ENCODE data around the gene ADAP1.

The ADAP1 gene

DNA sequence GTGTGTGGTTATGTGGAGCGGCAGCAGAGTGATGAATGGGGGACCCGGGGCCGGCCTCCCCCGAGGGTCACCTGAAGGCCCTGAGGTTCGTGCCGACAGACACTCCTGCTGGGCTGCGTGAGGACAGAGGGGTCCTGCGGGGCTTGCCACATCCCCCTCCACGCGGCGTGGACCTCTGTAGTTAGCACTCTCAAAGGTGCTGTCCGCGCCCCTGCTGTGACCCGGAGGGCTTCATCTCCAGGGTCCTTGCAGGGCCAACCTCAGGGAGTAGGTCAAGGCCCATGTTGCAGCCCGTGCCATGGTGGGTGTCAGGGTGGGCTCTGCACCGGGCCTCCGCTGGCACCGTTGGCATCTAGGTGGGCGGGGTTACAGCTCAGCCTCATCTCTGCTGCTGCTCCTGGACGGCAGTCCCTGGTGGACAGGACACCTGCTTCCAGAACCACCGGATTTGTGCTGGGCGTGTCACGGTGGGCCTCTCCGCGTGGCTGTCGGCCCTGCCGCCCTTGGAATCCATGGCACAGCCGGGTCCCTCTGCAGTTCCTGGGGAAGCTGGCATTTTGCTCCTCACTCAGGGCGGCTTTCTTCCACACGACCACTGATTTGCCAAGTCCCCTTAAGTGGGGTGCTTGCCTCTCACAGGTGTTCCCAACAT, 97.9 kb downstream of the ADAP1 start:
- DNase-seq, result no peak

DNA sequence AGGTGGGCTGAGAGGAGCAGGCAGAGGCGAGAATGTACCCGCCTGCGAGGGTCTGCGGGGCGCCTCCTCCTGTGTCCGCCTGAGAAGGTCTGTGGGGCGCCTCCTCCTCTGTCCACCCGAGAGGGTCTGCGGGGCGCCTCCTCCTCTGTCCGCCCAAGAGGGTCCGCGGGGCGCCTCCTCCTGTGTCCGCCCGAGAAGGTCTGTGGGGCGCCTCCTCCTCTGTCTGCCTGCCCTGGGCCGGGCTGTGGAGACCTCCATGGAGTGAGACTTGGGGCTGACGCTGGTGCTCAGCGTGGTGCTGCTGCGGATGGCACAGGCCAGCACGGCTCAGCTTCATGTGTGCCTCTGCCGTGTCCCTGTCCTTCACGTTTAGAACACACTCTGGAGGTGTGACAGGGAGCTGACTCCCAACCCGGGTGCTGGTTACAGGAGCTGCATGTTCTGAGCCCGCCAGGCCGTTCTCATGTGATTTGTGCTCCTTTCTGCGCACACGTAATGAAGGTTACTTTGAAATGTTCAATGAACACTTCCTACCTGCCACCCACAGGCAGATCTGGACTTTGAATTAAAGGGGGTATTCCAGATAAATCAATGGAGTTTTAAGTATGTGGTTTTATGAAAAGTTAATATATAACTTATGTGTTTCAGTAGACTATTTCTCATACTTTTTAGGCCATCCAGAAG, 98.7 kb downstream of the ADAP1 start:
- DNase-seq, result no peak

DNA sequence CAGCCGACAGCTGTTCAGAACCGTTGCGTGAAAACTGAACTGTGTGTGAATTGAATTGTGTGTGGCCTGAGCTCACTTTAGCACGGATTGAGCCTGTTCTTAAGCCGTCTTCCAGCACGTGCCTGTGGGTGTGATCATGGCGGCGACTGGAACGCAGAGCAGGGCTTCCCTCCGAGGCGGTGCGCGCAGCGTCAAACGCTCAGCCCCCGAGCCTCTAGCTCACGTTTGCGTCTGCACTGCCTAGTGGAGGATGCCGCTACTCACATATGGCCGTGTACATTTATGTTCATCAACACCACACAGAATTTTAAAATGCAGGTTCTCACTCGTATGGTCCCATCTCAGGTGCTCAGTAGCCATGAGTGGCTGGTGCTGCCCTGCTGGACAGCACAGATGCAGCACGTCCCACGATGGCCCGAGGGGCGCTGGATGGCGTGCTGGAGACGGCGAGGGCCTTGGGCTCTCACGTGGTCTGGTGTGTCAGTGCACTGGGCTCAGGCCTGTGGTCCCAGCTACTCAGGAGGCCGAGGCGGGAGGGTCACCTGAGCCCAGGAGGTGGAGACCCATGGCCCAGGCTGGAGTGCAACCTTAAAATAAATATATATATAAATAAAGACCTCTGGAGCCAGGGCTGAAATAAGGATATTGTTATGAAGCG, 100.2 kb downstream of the ADAP1 start:
- no peak for DNase-seq

DNA sequence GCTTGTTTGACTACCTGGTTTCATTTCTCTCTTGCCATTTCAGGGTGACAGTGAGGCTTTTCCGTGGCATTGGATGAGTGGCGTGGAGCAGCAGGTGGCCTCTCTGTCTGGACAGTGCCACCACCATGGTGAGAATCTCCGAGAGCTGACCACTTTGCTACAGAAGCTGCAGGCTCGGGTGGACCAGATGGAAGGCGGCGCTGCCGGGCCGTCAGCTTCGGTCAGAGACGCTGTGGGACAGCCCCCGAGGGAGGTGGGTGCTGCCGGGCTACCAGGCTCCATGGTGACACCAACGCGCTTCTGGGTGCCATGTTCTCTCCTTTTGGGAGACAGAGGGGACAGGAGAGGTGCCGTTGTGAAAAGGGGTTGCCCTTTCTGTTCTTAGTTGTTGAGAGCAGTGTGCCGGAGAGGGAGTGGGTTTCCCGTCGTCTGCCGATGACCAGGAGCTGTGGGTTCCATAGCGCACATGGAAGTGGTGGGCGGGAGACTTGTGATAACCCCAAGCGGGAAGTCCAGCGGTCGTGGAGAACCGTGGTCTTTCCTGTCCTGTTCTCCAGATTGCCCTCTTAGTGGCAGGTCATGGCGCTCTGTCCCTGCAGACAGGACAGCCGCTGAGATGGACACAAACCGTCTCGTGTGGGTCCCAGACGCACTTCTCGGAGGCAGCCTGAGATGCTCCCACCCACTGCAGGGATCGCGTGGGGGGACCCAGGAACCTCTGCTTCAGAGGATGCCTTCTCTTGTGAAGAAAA, 100.9 kb downstream of the ADAP1 start:
- DNase-seq, result no peak

DNA sequence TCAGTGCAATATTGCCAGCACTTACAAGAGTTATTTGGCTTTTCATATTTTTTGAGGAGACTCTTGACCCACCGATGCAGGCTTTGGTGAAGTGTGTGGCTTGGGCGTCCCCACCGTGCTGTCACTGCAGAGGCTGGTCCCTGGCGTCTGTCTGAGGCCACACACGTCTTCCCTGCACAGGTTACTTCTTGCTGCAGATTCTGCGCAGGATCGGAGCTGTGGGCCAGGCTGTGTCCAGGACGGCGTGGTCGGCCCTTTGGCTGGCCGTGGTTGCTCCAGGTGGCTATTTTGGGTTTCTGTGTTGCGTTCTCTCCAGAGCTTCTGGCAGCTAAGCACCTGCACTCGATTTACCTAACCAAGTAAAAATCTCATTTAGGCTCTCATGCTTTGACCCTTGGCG, 103.3 kb downstream of the ADAP1 start:
- no peak for DNase-seq

DNA sequence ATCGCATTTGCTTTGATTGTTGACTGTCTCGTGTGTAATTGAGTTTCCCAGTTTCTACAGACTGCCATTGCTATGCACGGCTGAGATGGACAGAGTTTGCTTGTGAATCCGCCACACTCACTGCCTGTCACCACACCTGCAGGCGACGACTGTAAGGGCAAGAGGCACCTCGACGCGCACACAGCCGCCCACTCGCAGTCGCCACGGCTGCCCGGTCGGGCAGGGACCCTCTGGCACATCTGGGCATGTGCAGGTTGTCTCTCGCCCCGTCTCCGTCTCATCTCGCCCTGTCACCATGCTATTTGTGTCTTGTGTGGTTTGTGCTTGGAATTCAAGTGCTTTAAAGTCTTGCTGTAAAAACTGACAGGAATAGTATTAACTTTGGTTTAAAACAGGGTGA, 104.7 kb downstream of the ADAP1 start:
- no peak for DNase-seq

DNA sequence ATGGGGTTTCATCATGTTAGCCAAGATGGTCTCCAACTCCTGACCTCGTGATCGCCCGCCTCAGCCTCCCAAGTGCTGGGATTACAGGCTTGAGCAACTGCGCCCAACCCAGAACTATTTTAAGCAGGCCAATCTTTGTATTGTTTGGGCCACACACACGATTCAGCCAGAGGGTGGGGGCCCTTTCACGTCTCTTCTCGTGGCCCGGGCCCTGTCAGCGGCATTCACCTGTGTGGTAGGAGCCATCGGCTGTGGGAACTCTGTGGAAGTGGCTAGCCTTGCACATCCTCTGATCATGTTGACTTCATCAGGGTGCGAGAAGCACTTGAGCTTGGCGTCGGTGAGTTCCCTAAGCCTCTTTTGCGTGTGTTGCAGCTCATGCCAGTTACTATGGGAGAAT, 105.3 kb downstream of the ADAP1 start:
- DNase-seq, result no peak

Data from central memory CD4-positive, alpha-beta T cell (primary cell).